ACC112 (cell line): ENCODE results near the gene SERPINC1.
"Not testable (repeated sequence)": the region's sequence is repeated elsewhere in the genome, so short reads cannot be mapped to it uniquely, and the experiment has no call there.

Experiments
- H2AFZ ChIP-seq: fragments of 200-600 bp; sonication (generic); one replicate; pipeline ENCODE4 v1.6.0; 2017; ENCODE audit warnings: antibody characterized with exemption, low read length; ENCODE audit not compliant: unreplicated experiment
- H3K27ac ChIP-seq: fragments of 200-600 bp; sonication (generic); 2 replicates; pipeline ENCODE4 v1.5.1; 2014; ENCODE audit warnings: low read depth, mild to moderate bottlenecking, antibody characterized with exemption, low read length, moderate library complexity
- H3K27me3 ChIP-seq: fragments of 200-600 bp; sonication (generic); 2 replicates; pipeline ENCODE4 v1.6.1; 2014; ENCODE audit warnings: mild to moderate bottlenecking, antibody characterized with exemption, low read length, moderate library complexity, mixed read lengths; ENCODE audit not compliant: insufficient read depth
- H3K36me3 ChIP-seq: fragments of 200-600 bp; sonication (generic); 2 replicates; pipeline ENCODE4 v1.6.1; 2016; ENCODE audit warnings: mild to moderate bottlenecking, antibody characterized with exemption, low read length, moderate library complexity, mixed read lengths; ENCODE audit not compliant: insufficient read depth
- H3K4me1 ChIP-seq: fragments of 200-600 bp; sonication (generic); one replicate; pipeline ENCODE4 v1.6.1; 2016; ENCODE audit warnings: low read length, mixed read lengths; ENCODE audit not compliant: insufficient read depth, unreplicated experiment, control insufficient read depth
- H3K4me3 ChIP-seq: fragments of 200-600 bp; sonication (generic); 2 replicates; pipeline ENCODE4 v1.5.1; 2014; ENCODE audit warnings: mild to moderate bottlenecking, low read depth, low read length
- H3K79me2 ChIP-seq: fragments of 200-600 bp; sonication (generic); one replicate; pipeline ENCODE4 v1.6.0; 2016; ENCODE audit warnings: low read length; ENCODE audit not compliant: control insufficient read depth, unreplicated experiment, insufficient read depth

Gene SERPINC1

GRCh38 chr1:173893611-173894010 lies 23.5 kb downstream of the SERPINC1 start:
- no peaks in the 10 kb centered on the region for H3K79me2 ChIP-seq
- H3K36me3 ChIP-seq: no peaks in the 10 kb centered on the region; the same call in 1 of the 2 replicates
- H3K27me3 ChIP-seq: no peaks in the 10 kb centered on the region
- no peak overlapping the region for H3K4me3 ChIP-seq
- no peaks in the 10 kb centered on the region for H3K4me1 ChIP-seq
- H2AFZ ChIP-seq: no peak overlapping the region
- no peak overlapping the region for H3K27ac ChIP-seq

- peaks cover 14% of the 10 kb centered on the region for H3K36me3 ChIP-seq
- H2AFZ ChIP-seq: no peak overlapping the region
- H3K27me3 ChIP-seq: no peaks in the 10 kb centered on the region
- H3K27ac ChIP-seq: no peak overlapping the region
- H3K4me1 ChIP-seq: no peaks in the 10 kb centered on the region
- H3K79me2 ChIP-seq: no peaks in the 10 kb centered on the region
- H3K4me3 ChIP-seq: no peak overlapping the region
Observed at GRCh38 chr1:173889885-173890284, 27.2 kb downstream of the SERPINC1 start.

- no peak overlapping the region for H3K4me3 ChIP-seq
- no peaks in the 10 kb centered on the region for H3K79me2 ChIP-seq
- no peak overlapping the region for H3K27ac ChIP-seq
Observed at GRCh38 chr1:173888749-173889148, 28.4 kb downstream of the SERPINC1 start.

GRCh38 chr1:173887627-173888026 lies 29.5 kb downstream of the SERPINC1 start:
- Histone ChIP-seq H3K36me3 (peaks cover 14% of the 10 kb centered on the region), H3K27ac (no peak overlapping the region), H2AFZ (no peak overlapping the region), H3K4me1 (no peaks in the 10 kb centered on the region), H3K4me3 (no peak overlapping the region), H3K27me3 (no peaks in the 10 kb centered on the region), H3K79me2 (no peaks in the 10 kb centered on the region)

More at GRCh38 chr1:173888749-173889148, 28.4 kb downstream of the SERPINC1 start:
- Histone ChIP-seq H3K36me3 (peaks cover 14% of the 10 kb centered on the region), H3K4me1 (no peaks in the 10 kb centered on the region), H2AFZ (no peak overlapping the region), H3K27me3 (no peaks in the 10 kb centered on the region)

- H3K79me2 ChIP-seq: no peaks in the 10 kb centered on the region
- H3K27ac ChIP-seq: no peak overlapping the region
- no peaks in the 10 kb centered on the region for H3K4me1 ChIP-seq
- H3K36me3 ChIP-seq: peaks cover 14% of the 10 kb centered on the region
- H3K4me3 ChIP-seq: no peak overlapping the region
- H2AFZ ChIP-seq: no peak overlapping the region
- no peaks in the 10 kb centered on the region for H3K27me3 ChIP-seq
Observed at GRCh38 chr1:173886746-173887611, 30.1 kb downstream of the SERPINC1 start.

- Histone ChIP-seq H3K4me3 (no peak overlapping the region), H3K27ac (no peak overlapping the region), H3K27me3 (no peaks in the 10 kb centered on the region), H2AFZ (no peak overlapping the region), H3K4me1 (no peaks in the 10 kb centered on the region), H3K79me2 (no peaks in the 10 kb centered on the region), H3K36me3 (peaks cover 14% of the 10 kb centered on the region)
Observed at GRCh38 chr1:173884701-173885100, 32.4 kb downstream of the SERPINC1 start.

GRCh38 chr1:173881117-173881516 lies 36.0 kb downstream of the SERPINC1 start:
- not testable (repeated sequence) for H3K27me3 ChIP-seq, H3K4me3 ChIP-seq, H2AFZ ChIP-seq, H3K79me2 ChIP-seq, H3K27ac ChIP-seq, H3K36me3 ChIP-seq, H3K4me1 ChIP-seq

- H3K79me2 ChIP-seq: no peaks in the 10 kb centered on the region
- no peak overlapping the region for H2AFZ ChIP-seq
- H3K27me3 ChIP-seq: no peaks in the 10 kb centered on the region
- H3K36me3 ChIP-seq: no peaks in the 10 kb centered on the region; the same call in 1 of the 2 replicates
- H3K4me3 ChIP-seq: no peak overlapping the region
- H3K4me1 ChIP-seq: no peaks in the 10 kb centered on the region
- no peak overlapping the region for H3K27ac ChIP-seq
Observed at GRCh38 chr1:173878251-173878650, 38.9 kb downstream of the SERPINC1 start.

GRCh38 chr1:173876732-173877131 lies 40.4 kb downstream of the SERPINC1 start:
- H3K27me3 ChIP-seq: no peaks in the 10 kb centered on the region
- H3K4me3 ChIP-seq: no peak overlapping the region
- H2AFZ ChIP-seq: no peak overlapping the region
- no peaks in the 10 kb centered on the region; the same call in 1 of the 2 replicates for H3K36me3 ChIP-seq
- no peaks in the 10 kb centered on the region for H3K4me1 ChIP-seq
- no peaks in the 10 kb centered on the region for H3K79me2 ChIP-seq
- H3K27ac ChIP-seq: no peak overlapping the region

- H3K27ac ChIP-seq: no peak overlapping the region
- H3K27me3 ChIP-seq: no peaks in the 10 kb centered on the region
- H3K4me3 ChIP-seq: no peak overlapping the region
- H2AFZ ChIP-seq: no peak overlapping the region
- no peaks in the 10 kb centered on the region for H3K4me1 ChIP-seq
- H3K79me2 ChIP-seq: peaks cover 13% of the 10 kb centered on the region
- H3K36me3 ChIP-seq: peaks cover 10% of the 10 kb centered on the region
Observed at GRCh38 chr1:173871500-173871899, 45.6 kb downstream of the SERPINC1 start.

GRCh38 chr1:173871091-173871490 lies 46.0 kb downstream of the SERPINC1 start:
- Histone ChIP-seq H3K4me3 (no peak overlapping the region), H3K27ac (no peak overlapping the region), H3K4me1 (no peaks in the 10 kb centered on the region), H3K27me3 (no peaks in the 10 kb centered on the region), H2AFZ (no peak overlapping the region), H3K36me3 (peaks cover 14% of the 10 kb centered on the region), H3K79me2 (peaks cover 17% of the 10 kb centered on the region)
